H9 (cell line): ENCODE data around the gene GDAP1L1. TPM values are rescaled to one million over a fixed set of nuclear protein-coding genes. Genes with fewer than 3 reads are reported as not detected.

ENCODE experiments used
- DNase-seq: peaks from one replicate; pipeline ENCODE4 v3.0.0-alpha.2; 2017
- H2AFZ ChIP-seq: one replicate; pipeline ENCODE4 v1.6.1; 2013; ENCODE audit warnings: mild to moderate bottlenecking, low read length, control low read depth, moderate library complexity
- H2AK5ac ChIP-seq: 2 replicates; pipeline ENCODE4 v1.6.1; 2013; ENCODE audit warnings: low read length, control low read depth, mixed read lengths; ENCODE audit not compliant: insufficient read length
- H2BK120ac ChIP-seq: one replicate; pipeline ENCODE4 v1.6.1; 2013; ENCODE audit warnings: low read depth, mild to moderate bottlenecking, low read length, control low read depth, inconsistent platforms; ENCODE audit not compliant: poor library complexity, severe bottlenecking
- H2BK12ac ChIP-seq: 2 replicates; pipeline ENCODE4 v1.6.1; 2013; ENCODE audit warnings: low read length, control low read depth, mixed read lengths, low read depth; ENCODE audit not compliant: insufficient read length
- H2BK15ac ChIP-seq: 2 replicates; pipeline ENCODE4 v1.6.1; 2013; ENCODE audit warnings: low read depth, low read length, control low read depth
- H2BK20ac ChIP-seq: one replicate; pipeline ENCODE4 v1.6.1; 2013; ENCODE audit warnings: low read depth, mild to moderate bottlenecking, low read length, control low read depth, inconsistent platforms; ENCODE audit not compliant: poor library complexity, severe bottlenecking
- H2BK5ac ChIP-seq: 2 replicates; pipeline ENCODE4 v1.6.1; 2013; ENCODE audit warnings: low read length, control low read depth, mixed read lengths; ENCODE audit not compliant: insufficient read length
- H3K14ac ChIP-seq: 2 replicates; pipeline ENCODE4 v1.6.1; 2013; ENCODE audit warnings: low read length, control low read depth; ENCODE audit not compliant: insufficient read depth
- H3K18ac ChIP-seq: 2 replicates; pipeline ENCODE4 v1.6.1; 2013; ENCODE audit warnings: low read depth, mild to moderate bottlenecking, mixed read lengths, low read length, control low read depth; ENCODE audit not compliant: insufficient read length
- H3K23ac ChIP-seq: 2 replicates; pipeline ENCODE4 v1.6.1; 2013; ENCODE audit warnings: low read length, control low read depth, mixed read lengths, low read depth; ENCODE audit not compliant: insufficient read length
- H3K23me2 ChIP-seq: 2 replicates; pipeline ENCODE4 v1.6.1; 2013; ENCODE audit warnings: low read depth, mild to moderate bottlenecking, mixed read lengths, low read length, control low read depth; ENCODE audit not compliant: insufficient read length, poor library complexity, severe bottlenecking
- H3K27ac ChIP-seq: 2 replicates; pipeline ENCODE4 v1.5.1; 2013; ENCODE audit warnings: low read length, control low read depth, mixed read lengths, low read depth; ENCODE audit not compliant: insufficient read length
- H3K27me3 ChIP-seq: 2 replicates; pipeline ENCODE4 v1.6.1; 2013; ENCODE audit warnings: low read length, control low read depth, inconsistent platforms; ENCODE audit not compliant: insufficient read depth
- H3K4ac ChIP-seq: 2 replicates; pipeline ENCODE4 v1.6.1; 2013; ENCODE audit warnings: low read depth, mild to moderate bottlenecking, control low read depth, inconsistent platforms, low read length, moderate library complexity
- H3K4me1 ChIP-seq: 2 replicates; pipeline ENCODE4 v1.6.1; 2013; ENCODE audit warnings: low read length, control low read depth, inconsistent platforms; ENCODE audit not compliant: insufficient read depth
- H3K4me2 ChIP-seq: 2 replicates; pipeline ENCODE4 v1.6.1; 2013; ENCODE audit warnings: low read length, control low read depth, mixed read lengths; ENCODE audit not compliant: insufficient read length, insufficient read depth
- H3K56ac ChIP-seq: 2 replicates; pipeline ENCODE4 v1.6.1; 2013; ENCODE audit warnings: low read depth, mild to moderate bottlenecking, mixed read lengths, low read length, control low read depth; ENCODE audit not compliant: insufficient read length
- H3K79me1 ChIP-seq: 2 replicates; pipeline ENCODE4 v1.6.1; 2013; ENCODE audit warnings: low read depth, mild to moderate bottlenecking, moderate library complexity, low read length, control low read depth, inconsistent platforms; ENCODE audit not compliant: insufficient read depth, poor library complexity, severe bottlenecking
- H3K79me2 ChIP-seq: 2 replicates; pipeline ENCODE4 v1.6.1; 2013; ENCODE audit warnings: low read length, control low read depth, inconsistent platforms; ENCODE audit not compliant: insufficient read depth
- H3K9ac ChIP-seq: 2 replicates; pipeline ENCODE4 v1.6.1; 2013; ENCODE audit warnings: low read length, control low read depth, mixed read lengths; ENCODE audit not compliant: insufficient read length; ENCODE audit errors: extremely low read depth
- H3K9me3 ChIP-seq: one replicate; pipeline ENCODE4 v1.6.1; 2013; ENCODE audit warnings: low read depth, low read length, inconsistent platforms; ENCODE audit not compliant: control insufficient read depth
- H3T11ph ChIP-seq: one replicate; pipeline ENCODE4 v1.6.1; 2013; ENCODE audit warnings: mild to moderate bottlenecking, low read length, control low read depth, inconsistent platforms
- H4K20me1 ChIP-seq: one replicate; pipeline ENCODE4 v1.6.1; 2013; ENCODE audit not compliant: control insufficient read depth, insufficient read length, insufficient read depth
- H4K5ac ChIP-seq: 2 replicates; pipeline ENCODE4 v1.6.1; 2013; ENCODE audit warnings: low read depth, mild to moderate bottlenecking, mixed read lengths, low read length, control low read depth; ENCODE audit not compliant: insufficient read length
- H4K8ac ChIP-seq: replicated peaks from 2 replicates; pipeline ENCODE4 v1.6.1; 2013; ENCODE audit warnings: low read length, control low read depth, mixed read lengths, low read depth; ENCODE audit not compliant: insufficient read length
- H4K91ac ChIP-seq: 2 replicates; pipeline ENCODE4 v1.6.1; 2013; ENCODE audit warnings: low read depth, mild to moderate bottlenecking, moderate library complexity, mixed read lengths, low read length, control low read depth; ENCODE audit not compliant: insufficient read length
- H3K27ac Mint-ChIP-seq, 3 experiments: 2 replicates in 2 of 3; 3 replicates in 1 of 3; pipeline ENCODE4 v1.8.0; 2020 to 2021; ENCODE audit warnings: mixed read lengths in 3 of 3, mild to moderate bottlenecking in 1 of 3, moderate library complexity in 1 of 3
- H3K27me3 Mint-ChIP-seq: 2 replicates; pipeline ENCODE4 v1.8.0; 2021; ENCODE audit warnings: low read depth, mild to moderate bottlenecking, moderate library complexity, mixed read lengths
- H3K36me3 Mint-ChIP-seq, 3 experiments: 2 replicates in 2 of 3; 3 replicates in 1 of 3; pipeline ENCODE4 v1.8.0; 2020 to 2021; ENCODE audit warnings: low read depth in 3 of 3, mixed read lengths in 3 of 3; ENCODE audit not compliant: insufficient read depth in 1 of 3
- H3K4me1 Mint-ChIP-seq, 2 experiments: 2 replicates each; pipeline ENCODE4 v1.8.0; 2020; ENCODE audit warnings: mixed read lengths in 2 of 2
- H3K4me3 Mint-ChIP-seq, 2 experiments: 2 replicates in 1 of 2; 3 replicates in 1 of 2; pipeline ENCODE4 v1.8.0; 2020 to 2021; ENCODE audit warnings: mild to moderate bottlenecking in 2 of 2, mixed read lengths in 2 of 2, moderate library complexity in 1 of 2
- H3K9me3 Mint-ChIP-seq, 2 experiments: 2 replicates in 1 of 2; 3 replicates in 1 of 2; pipeline ENCODE4 v1.8.0; 2020; ENCODE audit warnings: mild to moderate bottlenecking in 2 of 2, mixed read lengths in 2 of 2, moderate library complexity in 1 of 2
- WGBS: extraction: QIAGEN DNeasy Blood & Tissue Kit; methylation state at CpG from one replicate; pipeline ENCODE4 v1.1.7; 2013; ENCODE audit warnings: missing lambda C conversion rate, low lambda C conversion rate, mixed read lengths; ENCODE audit not compliant: insufficient read length; ENCODE audit errors: extremely low coverage; 5-methylcytosine and 5-hydroxymethylcytosine counted together
- total RNA-seq: library from RNA; stranded (reverse); gene quantifications from 2 replicates; pipeline ENCODE4 v1.2.1, GENCODE V29; 2021
- TF ChIP-seq, protein P1 (sequence below): fragments of 200-600 bp; sonication (generic); conservative IDR thresholded peaks from 3 replicates; pipeline ENCODE4 v1.8.0; 2021; ENCODE audit warnings: antibody characterized with exemption, mild to moderate bottlenecking

Gene GDAP1L1
- total RNA-seq, 1 experiment from 2014 or later: 5.9 TPM

DNA sequence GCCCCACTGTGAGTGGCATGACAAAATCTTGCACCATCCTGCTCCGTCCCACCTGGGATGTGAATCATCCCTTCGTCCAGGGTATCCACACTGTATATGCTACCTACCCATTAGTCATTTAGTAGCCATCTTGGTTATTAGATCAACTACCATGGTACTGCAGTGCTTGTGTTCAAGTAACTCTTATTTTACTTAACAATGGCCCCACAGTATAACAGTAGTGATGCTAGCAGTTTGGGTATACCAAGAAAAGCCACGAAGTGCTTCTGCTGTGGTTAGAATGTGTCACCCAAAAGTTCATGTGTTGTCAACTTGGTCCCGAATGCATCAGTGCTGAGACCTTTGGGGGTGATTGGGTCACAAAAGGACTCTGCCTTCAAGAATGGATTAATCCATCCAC lies 48.2 kb upstream of the GDAP1L1 start:
- no peaks in the 10 kb centered on the region for H3K9me3 ChIP-seq
- no peak overlapping the region for H4K8ac ChIP-seq
- no CpG with 5 or more reads among the region's 4 CpGs for WGBS
- no peaks in the 10 kb centered on the region for H3K4me1 Mint-ChIP-seq
- no peaks in the 10 kb centered on the region for H3K23me2 ChIP-seq
- no peaks in the 10 kb centered on the region; the same call in 1 of the 2 replicates for H3K79me2 ChIP-seq
- H2BK15ac ChIP-seq: no peak overlapping the region
- H3K9me3 Mint-ChIP-seq: no peaks in the 10 kb centered on the region
- no peak overlapping the region for H3K27ac Mint-ChIP-seq
- H2AFZ ChIP-seq: no peak overlapping the region
- H3K23ac ChIP-seq: no peak overlapping the region
- no peak overlapping the region for H2BK5ac ChIP-seq
- no peaks in the 10 kb centered on the region for H3K27me3 ChIP-seq
- no peaks in the 10 kb centered on the region for H3K4me1 ChIP-seq
- H3K36me3 Mint-ChIP-seq: peaks cover 35 to 66% (median 62%) of the 10 kb centered on the region in 3 experiments; a peak in 6 of 7 replicates
- H4K91ac ChIP-seq: no peak overlapping the region
- H3K56ac ChIP-seq: no peak overlapping the region
- H2BK20ac ChIP-seq: no peak overlapping the region
- H3T11ph ChIP-seq: no peak overlapping the region
- H4K20me1 ChIP-seq: no peaks in the 10 kb centered on the region
- no peaks in the 10 kb centered on the region for H3K27me3 Mint-ChIP-seq
- H2BK12ac ChIP-seq: no peak overlapping the region
- no peak overlapping the region for H3K27ac ChIP-seq
- H3K4me2 ChIP-seq: no peak overlapping the region
- no peak overlapping the region for H4K5ac ChIP-seq
- H3K14ac ChIP-seq: no peak overlapping the region
- H3K18ac ChIP-seq: no peak overlapping the region
- H3K9ac ChIP-seq: no peak overlapping the region
- H3K79me1 ChIP-seq: peaks cover 2% of the 10 kb centered on the region
- TF ChIP-seq, protein P1, sequence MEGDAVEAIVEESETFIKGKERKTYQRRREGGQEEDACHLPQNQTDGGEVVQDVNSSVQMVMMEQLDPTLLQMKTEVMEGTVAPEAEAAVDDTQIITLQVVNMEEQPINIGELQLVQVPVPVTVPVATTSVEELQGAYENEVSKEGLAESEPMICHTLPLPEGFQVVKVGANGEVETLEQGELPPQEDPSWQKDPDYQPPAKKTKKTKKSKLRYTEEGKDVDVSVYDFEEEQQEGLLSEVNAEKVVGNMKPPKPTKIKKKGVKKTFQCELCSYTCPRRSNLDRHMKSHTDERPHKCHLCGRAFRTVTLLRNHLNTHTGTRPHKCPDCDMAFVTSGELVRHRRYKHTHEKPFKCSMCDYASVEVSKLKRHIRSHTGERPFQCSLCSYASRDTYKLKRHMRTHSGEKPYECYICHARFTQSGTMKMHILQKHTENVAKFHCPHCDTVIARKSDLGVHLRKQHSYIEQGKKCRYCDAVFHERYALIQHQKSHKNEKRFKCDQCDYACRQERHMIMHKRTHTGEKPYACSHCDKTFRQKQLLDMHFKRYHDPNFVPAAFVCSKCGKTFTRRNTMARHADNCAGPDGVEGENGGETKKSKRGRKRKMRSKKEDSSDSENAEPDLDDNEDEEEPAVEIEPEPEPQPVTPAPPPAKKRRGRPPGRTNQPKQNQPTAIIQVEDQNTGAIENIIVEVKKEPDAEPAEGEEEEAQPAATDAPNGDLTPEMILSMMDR: no peak
- no peak overlapping the region for H3K4ac ChIP-seq
- no peak overlapping the region for H2BK120ac ChIP-seq
- H2AK5ac ChIP-seq: no peak overlapping the region
- DNase-seq: no peak
- no peak overlapping the region for H3K4me3 Mint-ChIP-seq
